Endothelial cell of umbilical vein (primary cell): Measurements from ENCODE around the gene BET1L.

Source experiments
- CTCF ChIP-seq, 2 donors: IDR thresholded peaks; 1 replicate in 1 of 2; 2 replicates in 1 of 2; pipeline ENCODE4 v1.5.1; 2011; ENCODE audit warnings: low read length in 2 of 2, mild to moderate bottlenecking in 2 of 2, moderate library complexity in 2 of 2, control low read depth in 1 of 2, inconsistent platforms in 1 of 2, low read depth in 1 of 2; ENCODE audit not compliant: insufficient read depth in 1 of 2; ENCODE audit errors: extremely low read depth in 1 of 2
- EZH2 ChIP-seq: IDR thresholded peaks from 2 replicates; pipeline ENCODE4 v1.6.1; 2012; ENCODE audit warnings: borderline replicate concordance, low read depth, mild to moderate bottlenecking, moderate library complexity, low read length, inconsistent platforms; ENCODE audit not compliant: severe bottlenecking
- JUN ChIP-seq: IDR thresholded peaks from 2 replicates; pipeline ENCODE4 v1.6.1; 2011; ENCODE audit warnings: borderline replicate concordance, low read depth; ENCODE audit not compliant: insufficient read length, insufficient read depth
- MAX ChIP-seq: IDR thresholded peaks from 2 replicates; pipeline ENCODE4 v1.6.1; 2011; ENCODE audit not compliant: insufficient read depth, insufficient read length
- POLR2A ChIP-seq: IDR thresholded peaks from 2 replicates; pipeline ENCODE4 v1.6.1; 2012; ENCODE audit warnings: low read depth, mild to moderate bottlenecking, control low read depth, low read length
- POLR2AphosphoS5 ChIP-seq: IDR thresholded peaks from 2 replicates; pipeline ENCODE4 v1.6.1; 2012; ENCODE audit warnings: low read depth, mild to moderate bottlenecking, control low read depth, low read length, moderate library complexity; ENCODE audit not compliant: insufficient read depth

- TF ChIP-seq POLR2A (no peak), CTCF (IDR thresholded peaks at IDR 0.05; ENCODE audit: extremely low read depth in 1 of 2, insufficient read depth in 1 of 2, low read depth in 1 of 2, low read length in 2 of 2) (no peak), MAX (no peak), POLR2AphosphoS5 (no peak), JUN (no peak), EZH2 (no peak)
Observed at GRCh38 chr11:253160-253885, 46.1 kb upstream of the BET1L start.
